K562 (cell line): ENCODE measurements around the gene PIK3R1. TPM values are rescaled to one million over a fixed set of nuclear protein-coding genes. Genes with fewer than 3 reads are reported as not detected.
A peak's percentile ranks its signal among the peaks of the same experiment; 100 is the strongest.

Experiments
- ARNT ChIP-seq, 2 experiments: fragments of 450-650 bp; IDR thresholded peaks; 2 replicates each; pipeline ENCODE4 v1.6.1; 2016; ENCODE audit warnings: mild to moderate bottlenecking in 1 of 2
- COPS2 ChIP-seq: fragments of 450-650 bp; conservative IDR thresholded peaks from 2 replicates; pipeline ENCODE4 v1.6.1; 2016; ENCODE audit warnings: mild to moderate bottlenecking, moderate library complexity
- DPF2 ChIP-seq: fragments of 450-650 bp; IDR thresholded peaks from 2 replicates; pipeline ENCODE4 v1.6.1; 2016
- ESRRA ChIP-seq: fragments of 450-650 bp; IDR thresholded peaks from 2 replicates; pipeline ENCODE4 v1.6.1; 2014; ENCODE audit warnings: low read depth, mild to moderate bottlenecking, moderate library complexity, borderline replicate concordance
- GTF2E2 ChIP-seq: fragments of 200-800 bp; sonication (Bioruptor generic); IDR thresholded peaks from 2 replicates; pipeline ENCODE4 v1.6.1; 2016; ENCODE audit warnings: missing genetic modification characterization, missing compliant biosample characterization
- L3MBTL2 ChIP-seq: fragments of 450-650 bp; IDR thresholded peaks from 2 replicates; pipeline ENCODE4 v1.6.1; 2016; ENCODE audit warnings: mild to moderate bottlenecking, moderate library complexity
- MCM2 ChIP-seq: fragments of 450-650 bp; IDR thresholded peaks from 2 replicates; pipeline ENCODE4 v1.6.1; 2017; ENCODE audit warnings: low read depth, mild to moderate bottlenecking
- MEIS2 ChIP-seq: fragments of 450-650 bp; IDR thresholded peaks from 2 replicates; pipeline ENCODE4 v1.6.1; 2014; ENCODE audit warnings: mild to moderate bottlenecking; ENCODE audit not compliant: partially characterized antibody
- RFX5 ChIP-seq: IDR thresholded peaks from 2 replicates; pipeline ENCODE4 v1.6.1; 2011; ENCODE audit warnings: low read depth, mild to moderate bottlenecking, improper control_type of control experiment, low read length
- TARDBP ChIP-seq: fragments of 450-650 bp; IDR thresholded peaks from 2 replicates; pipeline ENCODE4 v1.6.1; 2016
- TCFL5 ChIP-seq: fragments of 250-450 bp; sonication (Bioruptor Pico); conservative IDR thresholded peaks from 2 replicates; pipeline ENCODE4 v1.6.1; 2021; ENCODE audit warnings: mild to moderate bottlenecking, moderate library complexity, matching md5 sums
- ZNF780A ChIP-seq: fragments of 250-450 bp; sonication (Bioruptor Pico); IDR thresholded peaks from 2 replicates; pipeline ENCODE4 v1.5.0; 2021; ENCODE audit warnings: mild to moderate bottlenecking
- polyA plus RNA-seq, 8 experiments: library from polyadenylated mRNA; depleted of rRNA in 4 of 8; stranded (reverse) in 5 of 8; unstranded in 3 of 8; fragments of >200 nt; fragmentation: Nextera tagmentation in 2 of 8; fragmentation: Illumina TruSeq in 1 of 8; extraction: Ambion mirVana in 2 of 8; extraction: Trizol in 1 of 8; gene quantifications; 2 replicates each; pipeline versions ENCODE4 v1.2.1 to v1.2.3, GENCODE V29; 2011 to 2014; ENCODE audit warnings: inconsistent platforms in 1 of 8, missing spikeins in 1 of 8
- total RNA-seq, 7 experiments: library from RNA; depleted of rRNA in 6 of 7; stranded (reverse); fragments of >200 nt in 6 of 7; fragmentation: Illumina TruSeq in 2 of 7; extraction: Trizol in 2 of 7; gene quantifications; 2 replicates each; pipeline versions ENCODE4 v1.2.1 to v1.2.3, GENCODE V29; 2011 to 2021; ENCODE audit warnings: low replicate concordance in 1 of 7
- TF ChIP-seq, protein P1 (sequence below): fragments of 250-450 bp; sonication (Bioruptor Pico); IDR thresholded peaks from 2 replicates; pipeline ENCODE4 v1.4.0; 2020; ENCODE audit warnings: mild to moderate bottlenecking, moderate library complexity
- TF ChIP-seq, protein P2 (sequence below), 2 experiments: fragments of 450-650 bp; IDR thresholded peaks; 2 replicates each; pipeline ENCODE4 v1.6.1; 2018; ENCODE audit warnings: mild to moderate bottlenecking in 2 of 2, low read depth in 1 of 2; ENCODE audit not compliant: partially characterized antibody in 2 of 2

PIK3R1 gene
- total and polyA plus RNA-seq, 9 of the 15 experiments (the other 6 are each of a cell fraction or from before 2014, with no cell fraction given): 1.1 to 9.7 (median 4.8) TPM

DNA sequence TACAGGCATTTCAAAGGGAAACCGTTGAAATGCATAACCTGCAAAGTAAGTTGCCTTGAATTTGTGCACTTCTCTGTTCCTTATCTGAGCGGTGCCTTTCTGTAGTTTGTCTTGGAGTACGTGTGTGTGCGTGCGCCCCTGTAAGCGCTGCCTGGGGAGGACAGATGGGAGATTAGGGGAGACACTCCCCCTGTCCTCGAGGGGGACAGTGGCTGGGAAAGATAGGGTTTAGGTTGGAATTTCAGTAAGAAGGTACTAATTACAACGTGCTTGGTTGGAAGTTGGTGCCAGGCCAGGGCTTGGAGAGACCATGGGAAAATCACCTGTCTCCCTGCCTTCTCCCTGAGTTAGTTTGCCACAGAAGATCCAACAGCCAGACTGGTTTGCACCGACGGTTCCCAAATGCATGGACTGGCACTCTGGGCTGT lies 73.2 kb downstream of the PIK3R1 start (continued):
- TF ChIP-seq GTF2E2 (tag): no peak
- TF ChIP-seq ESRRA: no peak
- TF ChIP-seq, protein P1, sequence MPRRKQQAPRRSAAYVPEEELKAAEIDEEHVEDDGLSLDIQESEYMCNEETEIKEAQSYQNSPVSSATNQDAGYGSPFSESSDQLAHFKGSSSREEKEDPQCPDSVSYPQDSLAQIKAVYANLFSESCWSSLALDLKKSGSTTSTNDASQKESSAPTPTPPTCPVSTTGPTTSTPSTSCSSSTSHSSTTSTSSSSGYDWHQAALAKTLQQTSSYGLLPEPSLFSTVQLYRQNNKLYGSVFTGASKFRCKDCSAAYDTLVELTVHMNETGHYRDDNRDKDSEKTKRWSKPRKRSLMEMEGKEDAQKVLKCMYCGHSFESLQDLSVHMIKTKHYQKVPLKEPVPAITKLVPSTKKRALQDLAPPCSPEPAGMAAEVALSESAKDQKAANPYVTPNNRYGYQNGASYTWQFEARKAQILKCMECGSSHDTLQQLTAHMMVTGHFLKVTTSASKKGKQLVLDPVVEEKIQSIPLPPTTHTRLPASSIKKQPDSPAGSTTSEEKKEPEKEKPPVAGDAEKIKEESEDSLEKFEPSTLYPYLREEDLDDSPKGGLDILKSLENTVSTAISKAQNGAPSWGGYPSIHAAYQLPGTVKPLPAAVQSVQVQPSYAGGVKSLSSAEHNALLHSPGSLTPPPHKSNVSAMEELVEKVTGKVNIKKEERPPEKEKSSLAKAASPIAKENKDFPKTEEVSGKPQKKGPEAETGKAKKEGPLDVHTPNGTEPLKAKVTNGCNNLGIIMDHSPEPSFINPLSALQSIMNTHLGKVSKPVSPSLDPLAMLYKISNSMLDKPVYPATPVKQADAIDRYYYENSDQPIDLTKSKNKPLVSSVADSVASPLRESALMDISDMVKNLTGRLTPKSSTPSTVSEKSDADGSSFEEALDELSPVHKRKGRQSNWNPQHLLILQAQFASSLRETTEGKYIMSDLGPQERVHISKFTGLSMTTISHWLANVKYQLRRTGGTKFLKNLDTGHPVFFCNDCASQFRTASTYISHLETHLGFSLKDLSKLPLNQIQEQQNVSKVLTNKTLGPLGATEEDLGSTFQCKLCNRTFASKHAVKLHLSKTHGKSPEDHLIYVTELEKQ (CRISPR knock-in tag): no peak
- TF ChIP-seq MEIS2: no peak
- TF ChIP-seq ZNF780A: no peak
- TF ChIP-seq RFX5: no peak
- 0 out of 4 replicates have a peak, but pooled peaks of 1 of the 2 experiments have one; percentile 9 for TF ChIP-seq ARNT (IDR thresholded peaks at IDR 0.05)
- TF ChIP-seq, protein P2, sequence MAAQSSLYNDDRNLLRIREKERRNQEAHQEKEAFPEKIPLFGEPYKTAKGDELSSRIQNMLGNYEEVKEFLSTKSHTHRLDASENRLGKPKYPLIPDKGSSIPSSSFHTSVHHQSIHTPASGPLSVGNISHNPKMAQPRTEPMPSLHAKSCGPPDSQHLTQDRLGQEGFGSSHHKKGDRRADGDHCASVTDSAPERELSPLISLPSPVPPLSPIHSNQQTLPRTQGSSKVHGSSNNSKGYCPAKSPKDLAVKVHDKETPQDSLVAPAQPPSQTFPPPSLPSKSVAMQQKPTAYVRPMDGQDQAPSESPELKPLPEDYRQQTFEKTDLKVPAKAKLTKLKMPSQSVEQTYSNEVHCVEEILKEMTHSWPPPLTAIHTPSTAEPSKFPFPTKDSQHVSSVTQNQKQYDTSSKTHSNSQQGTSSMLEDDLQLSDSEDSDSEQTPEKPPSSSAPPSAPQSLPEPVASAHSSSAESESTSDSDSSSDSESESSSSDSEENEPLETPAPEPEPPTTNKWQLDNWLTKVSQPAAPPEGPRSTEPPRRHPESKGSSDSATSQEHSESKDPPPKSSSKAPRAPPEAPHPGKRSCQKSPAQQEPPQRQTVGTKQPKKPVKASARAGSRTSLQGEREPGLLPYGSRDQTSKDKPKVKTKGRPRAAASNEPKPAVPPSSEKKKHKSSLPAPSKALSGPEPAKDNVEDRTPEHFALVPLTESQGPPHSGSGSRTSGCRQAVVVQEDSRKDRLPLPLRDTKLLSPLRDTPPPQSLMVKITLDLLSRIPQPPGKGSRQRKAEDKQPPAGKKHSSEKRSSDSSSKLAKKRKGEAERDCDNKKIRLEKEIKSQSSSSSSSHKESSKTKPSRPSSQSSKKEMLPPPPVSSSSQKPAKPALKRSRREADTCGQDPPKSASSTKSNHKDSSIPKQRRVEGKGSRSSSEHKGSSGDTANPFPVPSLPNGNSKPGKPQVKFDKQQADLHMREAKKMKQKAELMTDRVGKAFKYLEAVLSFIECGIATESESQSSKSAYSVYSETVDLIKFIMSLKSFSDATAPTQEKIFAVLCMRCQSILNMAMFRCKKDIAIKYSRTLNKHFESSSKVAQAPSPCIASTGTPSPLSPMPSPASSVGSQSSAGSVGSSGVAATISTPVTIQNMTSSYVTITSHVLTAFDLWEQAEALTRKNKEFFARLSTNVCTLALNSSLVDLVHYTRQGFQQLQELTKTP (IDR thresholded peaks at IDR 0.05; ENCODE audit: low read depth in 1 of 2, partially characterized antibody in 2 of 2): no peak
- peak; percentile 13; the same call in 1 of the 2 replicates for TF ChIP-seq L3MBTL2
- TF ChIP-seq TARDBP: no peak
- no peak for TF ChIP-seq MCM2
- no peak for TF ChIP-seq COPS2
- TF ChIP-seq TCFL5: no peak
- no peak for TF ChIP-seq DPF2
